GM19023 (cell line): ENCODE data around the gene PDE3A.

Source experiments
- ATAC-seq: cut with Tn5 transposase; IDR thresholded peaks from one replicate; pipeline ENCODE4 v1.9.1; 2021; ENCODE audit warnings: mild to moderate bottlenecking, moderate library complexity; ENCODE audit not compliant: unreplicated experiment

Gene PDE3A

DNA sequence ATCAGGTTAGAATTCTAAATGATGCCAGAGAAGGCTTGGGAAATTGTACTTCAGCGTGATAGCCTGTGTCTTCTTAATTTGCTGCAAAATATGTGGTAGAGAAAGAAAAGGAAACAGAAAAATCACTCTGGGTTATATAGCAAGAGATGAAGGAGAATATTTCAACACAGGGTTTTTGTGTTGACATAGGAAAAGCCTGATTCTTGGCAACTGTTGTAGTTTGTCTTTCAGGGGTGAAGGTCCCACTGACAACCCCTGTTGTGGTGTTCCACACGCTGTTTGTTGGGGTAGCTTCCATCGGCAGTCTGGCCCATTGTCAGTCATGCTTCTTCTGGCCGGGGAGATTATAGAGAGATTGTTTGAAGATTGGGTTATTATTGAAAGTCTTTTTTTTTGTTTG, 313.0 kb downstream of the PDE3A start:
- ATAC-seq = no peak

DNA sequence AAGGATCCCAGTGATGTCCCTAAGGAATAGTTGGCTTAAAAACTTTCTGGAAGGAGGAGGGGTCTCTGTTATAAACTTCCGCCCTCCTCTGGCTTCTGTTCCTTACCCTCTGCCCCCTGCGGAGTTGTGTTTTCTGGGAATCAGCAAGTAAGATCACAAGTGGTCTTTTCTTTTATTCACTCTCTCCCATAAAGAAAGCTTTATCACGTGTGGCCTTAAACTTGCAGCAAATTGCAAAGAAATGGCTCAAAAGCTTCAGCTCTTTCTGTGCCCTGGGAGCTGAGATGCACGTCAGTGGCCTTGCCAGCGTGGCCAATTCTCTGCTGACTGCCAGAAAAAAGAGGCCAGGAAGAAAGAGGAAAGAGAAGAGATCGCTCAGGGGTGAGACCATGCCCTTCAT, 326.9 kb downstream of the PDE3A start, which contains the start of gene SLCO1C1:
SLCO1C1 (plus strand) TSS at position 101 of the 400 bp plus-strand sequence. CDS start 4,245 bp downstream, outside the sequence.
- ATAC-seq = no peak

DNA sequence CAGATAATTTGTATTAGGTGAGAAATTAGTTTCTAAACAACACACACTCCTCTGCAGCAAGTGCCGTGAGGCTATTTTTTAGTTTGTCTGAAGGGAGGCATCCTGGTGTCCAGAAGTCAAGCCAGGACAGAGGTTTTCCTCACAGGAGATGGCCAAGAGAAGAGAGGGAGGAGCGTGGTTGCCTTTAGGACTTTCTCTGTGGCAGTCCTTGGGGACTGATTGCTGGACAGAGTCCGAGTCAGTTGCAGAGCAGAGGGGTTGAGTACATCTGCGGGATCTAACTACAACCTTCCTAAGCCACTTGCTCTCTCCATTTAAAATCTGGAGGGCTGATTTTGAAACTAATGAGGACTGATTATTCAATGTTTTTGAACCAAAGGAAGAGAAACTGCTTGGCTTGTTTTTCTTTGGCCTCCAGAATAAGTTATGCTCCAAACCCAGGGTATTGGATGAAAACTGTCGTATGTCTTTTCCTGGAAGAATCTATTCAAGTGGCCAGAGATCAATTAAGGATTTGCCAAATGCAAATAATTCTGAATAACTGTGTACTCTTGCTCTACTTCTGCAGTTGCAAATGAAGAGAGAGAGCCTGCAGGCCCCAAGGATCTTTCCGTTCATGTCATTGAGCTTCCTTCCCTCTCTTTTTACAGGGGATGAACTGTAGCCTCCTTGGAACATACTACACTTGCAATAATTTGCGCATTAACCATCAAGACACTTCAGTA, 328.0 kb downstream of the PDE3A start:
- ATAC-seq = no peak

DNA sequence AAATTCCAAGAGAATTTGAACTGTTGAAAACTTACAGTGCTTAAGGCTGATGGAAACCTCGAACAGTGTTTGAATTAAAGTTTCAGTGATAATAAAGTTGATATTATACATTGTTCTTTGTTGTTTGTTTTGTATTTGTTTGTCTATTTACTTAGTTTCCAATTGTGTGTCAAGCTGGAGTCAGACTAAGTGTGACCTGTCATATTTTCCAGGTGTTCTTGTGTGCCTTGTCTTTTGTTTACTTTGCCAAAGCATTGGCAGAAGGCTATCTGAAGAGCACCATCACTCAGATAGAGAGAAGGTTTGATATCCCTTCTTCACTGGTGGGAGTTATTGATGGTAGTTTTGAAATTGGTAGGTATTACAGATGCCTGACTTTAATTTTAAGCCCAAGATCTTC, 332.8 kb downstream of the PDE3A start:
- ATAC-seq = no peak

DNA sequence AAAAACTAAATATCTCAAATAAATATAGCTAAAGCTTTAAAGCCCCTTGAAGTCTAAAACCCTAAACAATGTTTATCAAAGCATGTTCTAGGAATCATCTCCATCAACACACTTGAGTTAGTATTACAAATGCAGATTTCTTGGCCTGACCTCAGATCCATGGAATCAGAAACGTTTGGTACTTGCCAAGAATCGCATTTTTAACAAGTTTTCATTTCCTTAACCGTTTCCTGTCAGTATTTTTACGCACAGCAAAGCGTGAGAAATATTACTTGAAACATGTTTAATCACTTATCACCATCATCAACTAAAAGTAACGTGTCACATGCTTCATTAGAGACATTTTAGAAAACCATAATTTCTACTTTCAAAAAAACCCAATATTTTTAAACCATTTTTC, 336.5 kb downstream of the PDE3A start:
- ATAC-seq = no peak

DNA sequence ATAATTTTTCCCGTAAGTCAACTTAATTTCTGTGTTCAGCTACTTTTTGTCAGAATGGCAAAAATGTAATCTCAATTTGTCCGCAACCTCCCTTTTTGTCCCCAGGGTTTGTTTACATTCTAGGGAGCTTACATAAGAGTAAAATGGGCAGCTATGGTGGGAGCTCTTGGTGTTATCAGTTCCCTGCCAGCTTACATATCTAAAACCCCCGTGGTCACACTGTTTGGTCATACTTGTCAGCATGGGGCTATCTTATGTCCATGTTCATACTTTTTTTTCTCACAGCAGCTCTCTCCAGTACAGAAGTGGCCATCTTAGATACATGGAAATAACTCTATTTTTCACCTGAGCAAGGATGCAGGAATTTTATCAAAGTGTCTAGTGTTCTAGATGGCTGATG, 343.5 kb downstream of the PDE3A start:
- ATAC-seq = no peak

DNA sequence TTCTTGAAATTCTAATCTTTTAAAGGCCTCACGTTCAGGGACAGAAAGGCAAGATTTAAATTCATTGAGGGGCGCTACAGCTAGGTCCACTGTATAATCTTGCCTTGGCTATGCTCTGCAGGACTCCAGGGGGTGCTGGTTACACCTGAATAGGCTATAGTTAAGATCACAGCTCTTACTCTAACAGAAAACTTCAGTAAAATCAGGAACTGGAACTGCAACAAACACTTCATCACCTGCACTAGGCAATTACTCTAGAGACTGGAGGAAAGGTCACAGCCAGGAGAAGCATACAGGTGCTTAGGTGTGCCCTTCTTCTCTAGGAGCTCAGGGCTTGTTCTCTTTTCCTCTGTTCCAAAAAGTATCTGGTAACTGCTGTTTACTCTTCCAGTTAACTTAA, 347.7 kb downstream of the PDE3A start:
- ATAC-seq = no peak

DNA sequence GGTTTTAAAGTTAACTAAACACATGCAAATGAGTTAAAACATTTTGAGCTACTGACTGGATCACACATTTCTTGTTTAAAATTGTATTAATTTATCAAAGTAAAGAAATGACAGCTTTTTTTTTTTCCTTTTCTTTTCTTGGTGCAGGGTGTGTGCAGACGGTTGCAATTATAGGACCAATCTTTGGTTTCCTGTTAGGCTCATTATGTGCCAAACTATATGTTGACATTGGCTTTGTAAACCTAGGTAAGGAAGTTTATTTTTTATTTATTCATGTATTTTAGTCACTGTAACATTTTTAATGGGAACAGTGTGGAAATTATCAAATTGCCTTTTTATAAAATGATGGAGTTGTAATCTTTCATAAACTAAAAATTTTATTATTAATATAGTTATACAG, 348.6 kb downstream of the PDE3A start:
- ATAC-seq = no peak

DNA sequence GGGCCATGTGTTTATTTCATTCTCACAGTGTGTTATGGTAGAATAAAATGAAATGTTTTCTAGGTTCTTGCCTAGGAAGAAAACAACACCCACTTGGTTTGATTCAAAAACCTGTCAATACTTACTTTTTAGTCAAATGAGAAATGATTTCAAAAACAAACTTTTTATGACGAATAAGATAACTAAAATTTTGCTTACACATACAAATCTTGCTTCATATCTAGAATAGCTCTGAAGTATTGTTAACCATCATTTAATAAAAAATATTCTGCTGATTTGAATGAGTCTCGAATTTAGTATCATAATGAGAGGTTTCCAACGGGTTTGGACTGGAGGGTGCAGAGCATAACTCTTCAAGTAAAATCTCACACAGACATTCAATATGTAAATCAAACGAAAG, 350.0 kb downstream of the PDE3A start:
- ATAC-seq = no peak

DNA sequence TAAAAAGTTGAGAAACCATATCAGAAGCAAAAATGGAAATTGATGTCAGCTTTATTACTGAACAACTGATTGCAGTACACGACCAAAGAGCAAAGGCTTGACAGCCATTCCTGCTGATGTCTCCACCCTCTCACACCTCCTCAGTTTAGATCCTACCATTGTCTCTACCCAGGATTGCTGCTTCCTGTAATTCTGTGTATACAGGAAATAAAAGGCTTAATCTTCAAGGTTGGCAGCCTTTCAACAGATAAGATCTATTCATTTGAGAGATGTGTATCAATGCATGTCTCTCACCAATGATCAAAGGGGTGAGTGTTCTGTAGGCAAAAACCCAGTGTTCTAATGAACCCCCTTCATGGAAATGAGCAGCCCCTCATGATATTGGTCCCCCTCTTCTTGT, 353.8 kb downstream of the PDE3A start:
- no peak for ATAC-seq

DNA sequence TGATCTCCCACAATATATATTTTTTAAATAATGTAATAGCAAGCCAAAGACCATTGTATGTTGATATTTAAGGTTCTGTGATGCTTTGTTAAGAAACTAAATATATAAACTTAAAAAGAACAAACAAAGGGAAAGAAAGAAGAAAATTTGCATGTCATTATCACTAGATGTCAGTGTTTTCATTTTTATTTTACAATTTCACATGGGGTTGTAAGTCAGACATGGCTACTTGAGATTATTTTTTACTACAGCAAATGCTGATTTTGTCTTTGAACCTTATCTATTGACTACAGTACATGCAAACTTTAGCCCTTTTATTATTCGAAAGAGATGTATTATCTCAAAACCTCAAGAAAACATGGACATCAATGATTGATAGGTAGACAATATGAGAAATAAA, 362.9 kb downstream of the PDE3A start:
- ATAC-seq = no peak
